ENCODE data around the gene ADGRG1. TPM values are rescaled to one million over a fixed set of nuclear protein-coding genes. Genes with fewer than 3 reads are reported as not detected.

ADGRG1 gene
- total RNA-seq, 3 donors from 2014 or later (not counting 1 experiment from before 2014, with no cell fraction given) = 830 to 949 (median 858) TPM

DNA sequence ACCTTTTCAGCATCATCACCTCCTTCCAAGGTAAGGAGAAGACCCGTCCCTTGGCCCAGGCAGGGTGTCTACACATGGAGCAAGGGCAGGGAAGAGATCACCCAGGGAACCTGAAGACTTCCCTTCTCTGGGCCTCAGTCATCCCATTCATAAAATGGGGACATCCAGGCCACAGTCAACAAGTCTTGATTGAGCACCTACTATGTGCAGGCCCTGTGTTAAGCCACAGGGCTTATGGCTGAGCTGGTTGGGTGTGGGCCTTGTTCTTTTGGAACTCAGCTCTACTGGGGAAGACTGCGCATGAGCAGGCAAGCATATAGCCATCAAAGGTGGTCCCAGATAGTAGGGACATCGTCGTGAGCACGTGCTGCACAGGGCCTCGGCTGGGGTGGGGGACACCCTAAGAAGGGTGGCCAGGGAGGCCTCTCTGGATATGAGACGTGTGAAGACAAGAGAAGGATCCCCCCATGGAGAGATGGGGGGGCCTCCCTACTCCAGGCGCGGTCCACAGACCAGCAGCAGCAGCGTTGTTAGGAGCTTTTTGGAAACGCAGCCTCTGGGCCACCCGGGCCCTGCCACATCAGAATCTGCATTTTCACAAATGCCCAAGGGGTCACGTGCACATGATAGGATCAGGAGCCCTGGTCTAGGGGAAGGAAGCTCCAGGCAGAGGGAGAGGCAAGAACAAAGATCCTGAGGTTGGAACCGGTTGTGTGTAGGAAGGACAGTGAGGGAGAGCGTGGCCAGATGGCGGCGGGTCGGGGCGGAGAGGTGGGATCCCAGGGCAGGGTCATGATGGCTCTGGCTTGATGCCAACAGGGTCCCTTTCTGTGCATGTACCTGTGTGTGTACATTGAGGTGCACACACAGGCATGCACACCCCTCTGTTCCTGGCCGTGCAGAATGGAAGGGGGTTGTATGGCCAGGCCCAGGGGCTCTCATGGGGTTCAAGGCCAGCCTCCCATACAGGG lies 33.8 kb downstream of the ADGRG1 start:
- Mint-ChIP-seq H3K27me3 (ENCODE audit: low read depth in 2 of 2) (no peaks in the 10 kb centered on the region), H3K4me3 (peak overlapping the region; percentile 14), H3K4me1 (peaks cover 50 to 70% of the 10 kb centered on the region in 2 donors), H3K36me3 (peaks cover 20% of the 10 kb centered on the region), H3K9me3 (no peaks in the 10 kb centered on the region), H3K27ac (peak overlapping the region; percentile 97 to 98)
- ATAC-seq (no peak), DNase-seq (no peak)
- Histone ChIP-seq H3K27ac (ENCODE audit: low read length) (no peak overlapping the region), H3K9me3 (ENCODE audit: control insufficient read depth, insufficient read depth, low read length) (no peaks in the 10 kb centered on the region), H3K4me3 (ENCODE audit: low read length) (no peak overlapping the region), H3K36me3 (ENCODE audit: control insufficient read depth, insufficient read depth, low read length) (peaks cover 85% of the 10 kb centered on the region), H3K4me1 (ENCODE audit: control insufficient read depth, insufficient read depth, low read length) (peaks cover 49% of the 10 kb centered on the region), H3K27me3 (ENCODE audit: control insufficient read depth, insufficient read depth, low read length) (no peaks in the 10 kb centered on the region)
- 89% methylated on average over 20 of the region's 20 CpGs for WGBS (ENCODE audit: insufficient coverage)
- TF ChIP-seq, protein P1, sequence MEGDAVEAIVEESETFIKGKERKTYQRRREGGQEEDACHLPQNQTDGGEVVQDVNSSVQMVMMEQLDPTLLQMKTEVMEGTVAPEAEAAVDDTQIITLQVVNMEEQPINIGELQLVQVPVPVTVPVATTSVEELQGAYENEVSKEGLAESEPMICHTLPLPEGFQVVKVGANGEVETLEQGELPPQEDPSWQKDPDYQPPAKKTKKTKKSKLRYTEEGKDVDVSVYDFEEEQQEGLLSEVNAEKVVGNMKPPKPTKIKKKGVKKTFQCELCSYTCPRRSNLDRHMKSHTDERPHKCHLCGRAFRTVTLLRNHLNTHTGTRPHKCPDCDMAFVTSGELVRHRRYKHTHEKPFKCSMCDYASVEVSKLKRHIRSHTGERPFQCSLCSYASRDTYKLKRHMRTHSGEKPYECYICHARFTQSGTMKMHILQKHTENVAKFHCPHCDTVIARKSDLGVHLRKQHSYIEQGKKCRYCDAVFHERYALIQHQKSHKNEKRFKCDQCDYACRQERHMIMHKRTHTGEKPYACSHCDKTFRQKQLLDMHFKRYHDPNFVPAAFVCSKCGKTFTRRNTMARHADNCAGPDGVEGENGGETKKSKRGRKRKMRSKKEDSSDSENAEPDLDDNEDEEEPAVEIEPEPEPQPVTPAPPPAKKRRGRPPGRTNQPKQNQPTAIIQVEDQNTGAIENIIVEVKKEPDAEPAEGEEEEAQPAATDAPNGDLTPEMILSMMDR (IDR thresholded peaks at IDR 0.05) = no peak
- intact Hi-C loops (cut with micrococcal nuclease) = loop anchor here (10.0 kb wide), 1 partner anchor 343 kb away; the partner anchor contains the start of genes USB1 and ZNF319

DNA sequence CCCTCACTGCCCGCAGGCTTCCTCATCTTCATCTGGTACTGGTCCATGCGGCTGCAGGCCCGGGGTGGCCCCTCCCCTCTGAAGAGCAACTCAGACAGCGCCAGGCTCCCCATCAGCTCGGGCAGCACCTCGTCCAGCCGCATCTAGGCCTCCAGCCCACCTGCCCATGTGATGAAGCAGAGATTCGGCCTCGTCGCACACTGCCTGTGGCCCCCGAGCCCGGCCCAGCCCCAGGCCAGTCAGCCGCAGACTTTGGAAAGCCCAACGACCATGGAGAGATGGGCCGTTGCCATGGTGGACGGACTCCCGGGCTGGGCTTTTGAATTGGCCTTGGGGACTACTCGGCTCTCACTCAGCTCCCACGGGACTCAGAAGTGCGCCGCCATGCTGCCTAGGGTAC lies 35.0 kb downstream of the ADGRG1 start:
- H3K27me3 ChIP-seq (ENCODE audit: control insufficient read depth, insufficient read depth, low read length) = no peaks in the 10 kb centered on the region
- Mint-ChIP-seq H3K9me3 (no peaks in the 10 kb centered on the region), H3K27ac (peak overlapping the region; percentile 97 to 98), H3K27me3 (ENCODE audit: low read depth in 2 of 2) (no peaks in the 10 kb centered on the region), H3K4me3 (no peak overlapping the region), H3K36me3 (peaks cover 14% of the 10 kb centered on the region), H3K4me1 (peaks cover 42 to 70% of the 10 kb centered on the region in 2 donors)
- no peaks in the 10 kb centered on the region for H3K9me3 ChIP-seq (ENCODE audit: control insufficient read depth, insufficient read depth, low read length)
- intact Hi-C loops (cut with micrococcal nuclease) = loop anchor here (10.0 kb wide), 1 partner anchor 341 kb away; the partner anchor contains the start of genes USB1 and ZNF319
- H3K27ac ChIP-seq (ENCODE audit: low read length) = no peak overlapping the region
- WGBS (ENCODE audit: insufficient coverage) = 84% methylated on average over 21 of the region's 21 CpGs
- H3K4me3 ChIP-seq (ENCODE audit: low read length) = no peak overlapping the region
- ATAC-seq (no peak), DNase-seq (no peak)
- peaks cover 74% of the 10 kb centered on the region for H3K36me3 ChIP-seq (ENCODE audit: control insufficient read depth, insufficient read depth, low read length)
- TF ChIP-seq, protein P1 (IDR thresholded peaks at IDR 0.05) = no peak
- H3K4me1 ChIP-seq (ENCODE audit: control insufficient read depth, insufficient read depth, low read length) = peaks cover 50% of the 10 kb centered on the region

DNA sequence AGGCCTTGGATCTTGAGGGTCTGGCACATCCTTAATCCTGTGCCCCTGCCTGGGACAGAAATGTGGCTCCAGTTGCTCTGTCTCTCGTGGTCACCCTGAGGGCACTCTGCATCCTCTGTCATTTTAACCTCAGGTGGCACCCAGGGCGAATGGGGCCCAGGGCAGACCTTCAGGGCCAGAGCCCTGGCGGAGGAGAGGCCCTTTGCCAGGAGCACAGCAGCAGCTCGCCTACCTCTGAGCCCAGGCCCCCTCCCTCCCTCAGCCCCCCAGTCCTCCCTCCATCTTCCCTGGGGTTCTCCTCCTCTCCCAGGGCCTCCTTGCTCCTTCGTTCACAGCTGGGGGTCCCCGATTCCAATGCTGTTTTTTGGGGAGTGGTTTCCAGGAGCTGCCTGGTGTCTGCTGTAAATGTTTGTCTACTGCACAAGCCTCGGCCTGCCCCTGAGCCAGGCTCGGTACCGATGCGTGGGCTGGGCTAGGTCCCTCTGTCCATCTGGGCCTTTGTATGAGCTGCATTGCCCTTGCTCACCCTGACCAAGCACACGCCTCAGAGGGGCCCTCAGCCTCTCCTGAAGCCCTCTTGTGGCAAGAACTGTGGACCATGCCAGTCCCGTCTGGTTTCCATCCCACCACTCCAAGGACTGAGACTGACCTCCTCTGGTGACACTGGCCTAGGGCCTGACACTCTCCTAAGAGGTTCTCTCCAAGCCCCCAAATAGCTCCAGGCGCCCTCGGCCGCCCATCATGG lies 35.7 kb downstream of the ADGRG1 start:
- Histone ChIP-seq H3K4me3 (ENCODE audit: low read length) (no peak overlapping the region), H3K27ac (ENCODE audit: low read length) (no peak overlapping the region), H3K9me3 (ENCODE audit: control insufficient read depth, insufficient read depth, low read length) (no peaks in the 10 kb centered on the region), H3K36me3 (ENCODE audit: control insufficient read depth, insufficient read depth, low read length) (peaks cover 67% of the 10 kb centered on the region), H3K27me3 (ENCODE audit: control insufficient read depth, insufficient read depth, low read length) (no peaks in the 10 kb centered on the region), H3K4me1 (ENCODE audit: control insufficient read depth, insufficient read depth, low read length) (peaks cover 50% of the 10 kb centered on the region)
- Mint-ChIP-seq H3K4me1 (peaks cover 44 to 72% of the 10 kb centered on the region in 2 donors), H3K27ac (peak overlapping the region; percentile 97 to 98), H3K36me3 (peaks cover 13% of the 10 kb centered on the region), H3K9me3 (no peaks in the 10 kb centered on the region), H3K27me3 (ENCODE audit: low read depth in 2 of 2) (no peaks in the 10 kb centered on the region), H3K4me3 (no peak overlapping the region)
- intact Hi-C loops (cut with micrococcal nuclease) = loop anchor here (10.0 kb wide), 1 partner anchor 341 kb away; the partner anchor contains the start of genes USB1 and ZNF319
- ATAC-seq (no peak), DNase-seq (no peak)
- TF ChIP-seq, protein P1 (IDR thresholded peaks at IDR 0.05) = no peak
- WGBS (ENCODE audit: insufficient coverage) = 78% methylated on average over 14 of the region's 15 CpGs
